GM12872 (cell line): Measurements from ENCODE around the gene ATXN2.

Experiments
- CTCF ChIP-seq: IDR thresholded peaks from 3 replicates; pipeline ENCODE4 v1.5.1; 2011; ENCODE audit warnings: low read depth, mild to moderate bottlenecking, low read length, moderate library complexity; ENCODE audit not compliant: insufficient read depth

ATXN2 gene

GRCh38 chr12:111605911-111606766 is 7.0 kb upstream of the ATXN2 start:
- TF ChIP-seq CTCF: no peak

- TF ChIP-seq CTCF: no peak
Measured at GRCh38 chr12:111602348-111602747, 3.2 kb upstream of the ATXN2 start.

GRCh38 chr12:111600205-111600642 is 1.1 kb upstream of the ATXN2 start:
- TF ChIP-seq CTCF: no peak

- no peak for TF ChIP-seq CTCF
Measured at GRCh38 chr12:111599453-111600204, 514 bp upstream of the ATXN2 start.

GRCh38 chr12:111597831-111598636 is 1.1 kb downstream of the ATXN2 start:
- no peak for TF ChIP-seq CTCF

- no peak for TF ChIP-seq CTCF
Measured at GRCh38 chr12:111596985-111597830, 1.9 kb downstream of the ATXN2 start.
